GM12864 (cell line): ENCODE data around the gene ANTXR1.

Experiments used
- DNase-seq: peaks from one replicate; pipeline ENCODE4 v3.0.0-alpha.2; 2011; ENCODE audit warnings: low read depth
- H3K4me3 ChIP-seq: 2 replicates; pipeline ENCODE4 v1.5.1; 2011; ENCODE audit warnings: mild to moderate bottlenecking, low read depth, low read length, control low read depth
- TF ChIP-seq, protein P1 (sequence below): IDR thresholded peaks from 2 replicates; pipeline ENCODE4 v1.5.1; 2011; ENCODE audit warnings: low read depth, mild to moderate bottlenecking, moderate library complexity, low read length, control low read depth, inconsistent platforms; ENCODE audit errors: missing control alignments

Gene ANTXR1

DNA sequence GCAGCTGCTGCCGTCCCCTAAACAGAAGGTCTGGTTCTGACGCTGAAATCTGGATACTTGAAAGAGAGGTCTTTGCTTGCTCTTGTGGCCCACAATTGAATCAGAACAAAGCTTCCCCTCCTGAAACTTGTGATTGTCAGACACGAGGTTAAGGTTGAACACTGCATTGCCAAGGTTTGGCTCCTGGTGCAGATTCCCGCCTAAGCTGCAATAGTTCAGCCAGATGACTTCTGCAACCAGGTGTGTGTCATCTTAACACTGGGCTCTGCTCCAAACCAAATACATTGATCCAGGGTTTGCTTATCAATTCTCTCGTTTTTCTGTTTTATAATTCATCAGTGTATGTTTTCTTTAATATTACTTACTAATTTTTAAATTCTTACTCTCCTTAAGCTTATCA lies 23.9 kb upstream of the ANTXR1 start:
- TF ChIP-seq, protein P1, sequence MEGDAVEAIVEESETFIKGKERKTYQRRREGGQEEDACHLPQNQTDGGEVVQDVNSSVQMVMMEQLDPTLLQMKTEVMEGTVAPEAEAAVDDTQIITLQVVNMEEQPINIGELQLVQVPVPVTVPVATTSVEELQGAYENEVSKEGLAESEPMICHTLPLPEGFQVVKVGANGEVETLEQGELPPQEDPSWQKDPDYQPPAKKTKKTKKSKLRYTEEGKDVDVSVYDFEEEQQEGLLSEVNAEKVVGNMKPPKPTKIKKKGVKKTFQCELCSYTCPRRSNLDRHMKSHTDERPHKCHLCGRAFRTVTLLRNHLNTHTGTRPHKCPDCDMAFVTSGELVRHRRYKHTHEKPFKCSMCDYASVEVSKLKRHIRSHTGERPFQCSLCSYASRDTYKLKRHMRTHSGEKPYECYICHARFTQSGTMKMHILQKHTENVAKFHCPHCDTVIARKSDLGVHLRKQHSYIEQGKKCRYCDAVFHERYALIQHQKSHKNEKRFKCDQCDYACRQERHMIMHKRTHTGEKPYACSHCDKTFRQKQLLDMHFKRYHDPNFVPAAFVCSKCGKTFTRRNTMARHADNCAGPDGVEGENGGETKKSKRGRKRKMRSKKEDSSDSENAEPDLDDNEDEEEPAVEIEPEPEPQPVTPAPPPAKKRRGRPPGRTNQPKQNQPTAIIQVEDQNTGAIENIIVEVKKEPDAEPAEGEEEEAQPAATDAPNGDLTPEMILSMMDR: no peak
- DNase-seq: no peak
- no peak overlapping the region for H3K4me3 ChIP-seq

DNA sequence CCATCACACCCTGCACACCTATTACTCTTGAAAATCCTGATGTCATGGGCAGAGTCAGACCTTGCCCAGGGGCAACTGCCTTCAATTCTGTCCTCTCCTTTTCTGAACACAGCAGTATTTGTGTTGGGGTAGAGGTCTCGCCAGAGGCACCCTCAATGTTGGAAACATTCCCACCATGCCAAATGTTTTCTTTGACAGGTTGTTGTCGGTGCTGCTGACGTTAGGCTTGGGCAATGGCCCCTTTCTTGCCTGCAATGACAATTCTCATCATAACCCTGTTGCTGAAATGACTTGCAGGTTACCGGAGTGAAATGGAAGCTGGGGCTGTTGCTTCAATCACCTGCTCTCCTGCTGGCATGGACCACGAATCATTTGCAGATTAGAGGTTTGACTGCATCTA lies 20.6 kb upstream of the ANTXR1 start:
- DNase-seq: no peak
- H3K4me3 ChIP-seq: no peak overlapping the region
- TF ChIP-seq, protein P1: no peak

DNA sequence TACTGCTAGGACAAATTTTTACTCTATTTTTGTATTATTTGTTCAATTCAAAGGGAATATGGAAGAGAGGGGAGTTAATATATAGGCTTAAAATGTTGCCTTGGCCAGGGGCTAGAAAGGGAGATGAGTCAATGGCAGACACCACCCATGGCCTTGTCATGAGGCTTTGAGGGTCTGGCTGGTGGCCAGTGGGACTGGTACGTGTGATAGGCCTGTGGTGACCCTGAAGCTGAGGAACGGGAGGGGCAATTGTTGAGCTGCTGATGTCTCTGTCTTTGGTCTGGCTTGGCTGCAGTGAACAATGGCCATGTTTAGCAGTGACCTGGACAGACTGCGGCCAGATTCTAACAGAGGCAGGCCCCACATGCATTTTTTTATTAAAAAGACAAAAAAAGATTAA lies 20.0 kb upstream of the ANTXR1 start:
- TF ChIP-seq, protein P1: no peak
- no peak overlapping the region for H3K4me3 ChIP-seq
- DNase-seq: no peak

DNA sequence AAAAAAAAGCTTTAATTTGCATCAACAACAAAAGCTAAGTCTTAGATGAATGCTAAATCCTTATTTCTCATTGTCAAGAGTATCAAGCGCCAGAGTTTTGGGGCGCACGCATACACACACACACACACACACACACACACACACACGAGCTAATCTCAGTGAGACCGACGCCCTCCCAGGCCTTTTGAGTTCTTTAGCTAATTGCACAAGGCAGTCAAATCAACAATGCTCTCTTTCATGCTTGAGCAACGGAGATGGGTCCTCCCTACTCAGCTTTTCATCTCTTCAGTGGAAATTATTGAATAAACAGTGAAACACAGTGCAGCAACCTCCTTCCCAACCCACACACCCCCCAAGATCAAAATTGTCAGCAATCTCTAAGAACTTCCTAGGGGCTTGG lies 19.3 kb upstream of the ANTXR1 start:
- TF ChIP-seq, protein P1: no peak
- no peak for DNase-seq
- H3K4me3 ChIP-seq: no peak overlapping the region

DNA sequence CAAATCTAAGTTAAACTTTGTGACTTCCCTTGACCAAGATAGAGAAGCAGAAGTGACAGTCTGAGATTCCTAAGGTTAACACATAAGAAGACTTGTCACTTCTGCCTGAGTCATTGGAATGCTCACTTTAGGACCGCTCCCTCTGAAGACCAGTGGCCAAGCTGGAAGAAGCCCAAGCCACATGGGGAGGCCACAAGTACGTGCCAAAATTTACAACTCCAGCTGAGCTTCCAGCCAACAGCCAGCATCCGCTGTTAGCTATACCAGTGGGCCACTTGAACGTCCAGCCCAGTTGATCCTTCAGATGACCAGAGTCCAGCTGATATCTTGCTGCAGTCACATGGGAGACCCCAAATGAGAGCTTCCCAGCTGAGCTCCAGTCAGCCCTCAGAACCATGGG lies 18.1 kb upstream of the ANTXR1 start:
- no peak for DNase-seq
- TF ChIP-seq, protein P1: no peak
- no peak overlapping the region for H3K4me3 ChIP-seq

DNA sequence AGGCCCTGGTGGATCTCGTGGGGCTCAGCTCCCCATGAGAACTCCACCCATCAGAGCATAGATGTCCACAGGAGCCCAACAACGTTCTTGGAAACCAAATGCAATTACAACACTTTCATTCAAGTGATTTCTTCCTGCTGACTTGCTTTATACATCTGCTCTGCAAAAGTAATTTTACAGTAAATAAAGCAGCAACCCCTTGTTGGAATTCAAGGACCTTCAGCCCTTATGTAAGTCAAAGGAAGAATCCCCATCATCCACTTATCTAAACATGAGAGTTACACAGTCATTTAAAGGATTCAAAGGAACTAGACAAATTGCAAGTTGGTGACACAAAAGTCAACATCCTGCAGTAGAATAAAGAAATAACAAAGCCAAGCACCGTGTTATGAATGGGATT lies 17.1 kb upstream of the ANTXR1 start:
- TF ChIP-seq, protein P1: no peak
- H3K4me3 ChIP-seq: no peak overlapping the region
- no peak for DNase-seq

DNA sequence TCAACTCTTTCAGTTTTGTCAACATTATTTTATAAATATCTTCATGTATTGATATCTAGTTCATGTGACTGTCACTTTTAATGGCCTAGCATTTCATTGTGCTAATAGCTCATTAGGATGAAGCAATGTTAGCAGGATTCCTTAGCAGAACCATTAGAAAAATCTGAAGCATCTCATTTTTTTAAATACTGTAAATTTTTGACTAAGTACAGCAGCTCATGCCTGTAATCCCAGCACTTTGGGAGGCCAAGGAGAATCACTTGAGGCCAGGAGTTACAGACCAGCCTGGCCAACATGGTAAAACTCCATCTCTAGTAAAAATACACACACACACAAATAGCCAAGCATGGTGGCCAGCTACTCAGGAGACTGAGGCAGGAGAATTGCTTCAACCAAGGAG lies 15.6 kb upstream of the ANTXR1 start:
- H3K4me3 ChIP-seq: no peak overlapping the region
- TF ChIP-seq, protein P1: no peak
- no peak for DNase-seq
